ENCODE measurements around the gene DRAP1. TPM values are rescaled to one million over a fixed set of nuclear protein-coding genes. Genes with fewer than 3 reads are reported as not detected.
A peak's percentile ranks its signal among the peaks of the same experiment; 100 is the strongest.
"Not testable (repeated sequence)": the region's sequence is repeated elsewhere in the genome, so short reads cannot be mapped to it uniquely, and the experiment has no call there.

DRAP1 gene
- total RNA-seq, 2 donors from 2014 or later, result 83.8 to 103 TPM

GRCh38 chr11:65888163-65888814, 30.9 kb upstream of the DRAP1 start, which contains the start of gene FIBP:
Gene FIBP (minus strand): TSS chr11:65888471. CDS start chr11:65888418, 53 bp downstream.
- no peaks in the 10 kb centered on the region for H3K27me3 ChIP-seq (ENCODE audit: control insufficient read depth, insufficient read depth, low read length, poor library complexity, severe bottlenecking)
- H3K27me3 Mint-ChIP-seq (ENCODE audit: insufficient read depth), result peaks cover 14% of the 10 kb centered on the region
- H3K9me3 Mint-ChIP-seq, result no peaks in the 10 kb centered on the region
- peak within 1 kb of the TSS; percentile 98 for H3K27ac Mint-ChIP-seq
- H3K4me3 ChIP-seq (ENCODE audit: low read length), result peak within 1 kb of the TSS; percentile 82
- H3K9me3 ChIP-seq (ENCODE audit: control insufficient read depth, low read length), result no peaks in the 10 kb centered on the region
- 0% methylated on average over 34 to 57 of the region's 57 CpGs for WGBS, 2 experiments (ENCODE audit: insufficient coverage in 1 of 2, insufficient read length in 1 of 2)
- H3K4me1 Mint-ChIP-seq, result peaks cover 37% of the 10 kb centered on the region
- H3K36me3 ChIP-seq (ENCODE audit: control insufficient read depth, insufficient read depth, low read length), result peaks cover 31% of the 10 kb centered on the region
- peaks cover 35% of the 10 kb centered on the region for H3K36me3 Mint-ChIP-seq (ENCODE audit: low read depth)
- H3K4me3 Mint-ChIP-seq, result peak within 1 kb of the TSS; percentile 96
- H3K4me1 ChIP-seq (ENCODE audit: control insufficient read depth, insufficient read depth, low read length), result no peaks in the 10 kb centered on the region
- peak within 1 kb of the TSS; percentile 67 for H3K9ac ChIP-seq (ENCODE audit: extremely low read depth, low read length, poor library complexity, severe bottlenecking)
- peak; percentile 99 for DNase-seq
- peak; percentile 81 for TF ChIP-seq CTCF (conservative IDR thresholded peaks at IDR 0.05)
- peak within 1 kb of the TSS; percentile 64 for H3K27ac ChIP-seq (ENCODE audit: low read depth, low read length)

- H3K4me1 Mint-ChIP-seq, result peaks cover 37% of the 10 kb centered on the region
- WGBS, 2 experiments (ENCODE audit: insufficient coverage in 1 of 2, insufficient read length in 1 of 2), result 0 to 1% methylated on average over 53 to 94 of the region's 94 CpGs
- H3K4me3 Mint-ChIP-seq, result peak within 1 kb of the TSS; percentile 96
- DNase-seq, result peak; percentile 97
- Histone ChIP-seq H3K4me3 (ENCODE audit: low read length) (peak within 1 kb of the TSS; percentile 85), H3K27ac (ENCODE audit: low read depth, low read length) (peak within 1 kb of the TSS; percentile 24), H3K4me1 (ENCODE audit: control insufficient read depth, insufficient read depth, low read length) (no peaks in the 10 kb centered on the region), H3K9me3 (ENCODE audit: control insufficient read depth, low read length) (no peaks in the 10 kb centered on the region), H3K27me3 (ENCODE audit: control insufficient read depth, insufficient read depth, low read length, poor library complexity, severe bottlenecking) (no peaks in the 10 kb centered on the region), H3K36me3 (ENCODE audit: control insufficient read depth, insufficient read depth, low read length) (peaks cover 8% of the 10 kb centered on the region), H3K9ac (ENCODE audit: extremely low read depth, low read length, poor library complexity, severe bottlenecking) (peak within 1 kb of the TSS; percentile 59)
- peaks cover 17% of the 10 kb centered on the region for H3K27me3 Mint-ChIP-seq (ENCODE audit: insufficient read depth)
- peak; percentile 68 for TF ChIP-seq CTCF (conservative IDR thresholded peaks at IDR 0.05)
- H3K9me3 Mint-ChIP-seq, result no peaks in the 10 kb centered on the region
- peaks cover 13% of the 10 kb centered on the region for H3K36me3 Mint-ChIP-seq (ENCODE audit: low read depth)
- peak within 1 kb of the TSS; percentile 84 for H3K27ac Mint-ChIP-seq
Observed at GRCh38 chr11:65890324-65891218, 28.7 kb upstream of the DRAP1 start, which contains the start of gene CCDC85B. Gene CCDC85B (plus strand): TSS chr11:65890673. CDS start chr11:65890784, 111 bp downstream.

- peak; percentile 81 for DNase-seq
- H3K36me3 Mint-ChIP-seq (ENCODE audit: low read depth), result peaks cover 5% of the 10 kb centered on the region
- Histone ChIP-seq H3K9ac (ENCODE audit: extremely low read depth, low read length, poor library complexity, severe bottlenecking) (peak overlapping the region; percentile 59), H3K27me3 (ENCODE audit: control insufficient read depth, insufficient read depth, low read length, poor library complexity, severe bottlenecking) (no peaks in the 10 kb centered on the region), H3K27ac (ENCODE audit: low read depth, low read length) (no peak overlapping the region), H3K4me1 (ENCODE audit: control insufficient read depth, insufficient read depth, low read length) (no peaks in the 10 kb centered on the region), H3K9me3 (ENCODE audit: control insufficient read depth, low read length) (no peaks in the 10 kb centered on the region), H3K4me3 (ENCODE audit: low read length) (peak overlapping the region; percentile 85), H3K36me3 (ENCODE audit: control insufficient read depth, insufficient read depth, low read length) (no peaks in the 10 kb centered on the region)
- WGBS, 2 experiments (ENCODE audit: insufficient coverage in 1 of 2, insufficient read length in 1 of 2), result 7 to 18% methylated on average over 22 to 57 of the region's 57 CpGs
- peaks cover 35% of the 10 kb centered on the region for H3K4me1 Mint-ChIP-seq
- H3K4me3 Mint-ChIP-seq, result peak overlapping the region; percentile 96
- peaks cover 24% of the 10 kb centered on the region for H3K27me3 Mint-ChIP-seq (ENCODE audit: insufficient read depth)
- TF ChIP-seq CTCF (conservative IDR thresholded peaks at IDR 0.05), result peak; percentile 62
- no peaks in the 10 kb centered on the region for H3K9me3 Mint-ChIP-seq
- H3K27ac Mint-ChIP-seq, result no peak overlapping the region
Observed at GRCh38 chr11:65891219-65892136, 27.7 kb upstream of the DRAP1 start.

- not testable (repeated sequence) for H3K36me3 ChIP-seq (ENCODE audit: control insufficient read depth, insufficient read depth, low read length); H3K4me1 ChIP-seq (ENCODE audit: control insufficient read depth, insufficient read depth, low read length); H3K27me3 ChIP-seq (ENCODE audit: control insufficient read depth, insufficient read depth, low read length, poor library complexity, severe bottlenecking); DNase-seq; H3K9ac ChIP-seq (ENCODE audit: extremely low read depth, low read length, poor library complexity, severe bottlenecking); H3K27ac ChIP-seq (ENCODE audit: low read depth, low read length); H3K9me3 Mint-ChIP-seq; H3K9me3 ChIP-seq (ENCODE audit: control insufficient read depth, low read length); H3K36me3 Mint-ChIP-seq (ENCODE audit: low read depth)
- Mint-ChIP-seq H3K4me1 (peaks cover 28% of the 10 kb centered on the region), H3K4me3 (peak overlapping the region; percentile 96), H3K27ac (peak overlapping the region; percentile 69), H3K27me3 (ENCODE audit: insufficient read depth) (peaks cover 30% of the 10 kb centered on the region)
- H3K4me3 ChIP-seq (ENCODE audit: low read length), result peak overlapping the region; percentile 85
- WGBS, 2 experiments (ENCODE audit: insufficient coverage in 1 of 2, insufficient read length in 1 of 2), result 91 to 92% methylated on average over 2 to 5 of the region's 5 CpGs
Observed at GRCh38 chr11:65892137-65892540, 27.1 kb upstream of the DRAP1 start.

All from endodermal cell (in vitro differentiated cells).